ENCODE results near the gene DYNLL2. TPM values are rescaled to one million over a fixed set of nuclear protein-coding genes. Genes with fewer than 3 reads are reported as not detected.

Gene DYNLL2
- total RNA-seq, 2 experiments from 2014 or later, result 29.4 to 29.7 TPM

GRCh38 chr17:58081646-58082340, 1.4 kb upstream of the DYNLL2 start:
- Mint-ChIP-seq H3K9me3 (no peaks in the 10 kb centered on the region), H3K27ac (no peak overlapping the region), H3K27me3 (peaks cover 35% of the 10 kb centered on the region), H3K4me1 (peaks cover 26% of the 10 kb centered on the region), H3K36me3 (ENCODE audit: low read depth) (peaks cover 18% of the 10 kb centered on the region), H3K4me3 (no peak overlapping the region)
- DNase-seq, result no peak
- ChIA-PET POLR2A (interaction anchor here (2.2 to 5.9 kb wide), 2 partner anchors 75 to 137 kb away, joined by 6 to 47 read pairs; partner anchors contain the start of genes MKS1 and SRSF1), CTCF (interaction anchor here (0.9 to 1.5 kb wide), 2 partner anchors 75 to 336 kb away, joined by 3 to 4 read pairs; partner anchors contain the start of genes RNF43 and SRSF1)

- Mint-ChIP-seq H3K36me3 (ENCODE audit: low read depth) (peaks cover 24% of the 10 kb centered on the region), H3K27ac (peak overlapping the region; percentile 59), H3K9me3 (no peaks in the 10 kb centered on the region), H3K4me1 (peaks cover 32% of the 10 kb centered on the region), H3K4me3 (no peak overlapping the region), H3K27me3 (peaks cover 30% of the 10 kb centered on the region)
- no peak for DNase-seq
- CTCF ChIA-PET, result interaction anchor here (0.9 to 1.5 kb wide), 3 partner anchors 75 to 335 kb away, joined by 3 to 4 read pairs (median 3); partner anchors contain the start of genes RNF43 and SRSF1
- POLR2A ChIA-PET, result interaction anchor here (2.2 to 5.9 kb wide), 3 partner anchors 76 to 137 kb away, joined by 6 to 47 read pairs (median 14); partner anchors contain the start of genes MKS1 and SRSF1
These were observed 814 bp upstream of the DYNLL2 start for GRCh38 chr17:58082341-58082869.

GRCh38 chr17:58083491-58084316, 485 bp downstream of the DYNLL2 start:
- DNase-seq, result peak; percentile 73

GRCh38 chr17:58084317-58084981, 1.2 kb downstream of the DYNLL2 start:
- ChIA-PET POLR2A (interaction anchor here (1.0 to 5.9 kb wide), 11 partner anchors 8 to 547 kb away, joined by 3 to 47 read pairs (median 5); partner anchors contain the start of genes MRPS23 and SRSF1), CTCF (interaction anchor here (0.7 to 2.7 kb wide), 3 partner anchors 11 to 84 kb away, joined by 3 to 9 read pairs (median 4); no protein-coding TSS in a partner anchor)
- H3K9me3 Mint-ChIP-seq, result no peaks in the 10 kb centered on the region
- DNase-seq, result peak; percentile 64
- H3K4me1 Mint-ChIP-seq, result peaks cover 41% of the 10 kb centered on the region
- H3K27ac Mint-ChIP-seq, result peak overlapping the region; percentile 73
- peaks cover 12% of the 10 kb centered on the region for H3K27me3 Mint-ChIP-seq
- H3K36me3 Mint-ChIP-seq (ENCODE audit: low read depth), result peaks cover 45% of the 10 kb centered on the region
- peak overlapping the region; percentile 88 for H3K4me3 Mint-ChIP-seq

More at GRCh38 chr17:58083491-58084316, 485 bp downstream of the DYNLL2 start:
- POLR2A ChIA-PET, result interaction anchor here (1.0 to 5.9 kb wide), 13 partner anchors 9 to 548 kb away, joined by 3 to 47 read pairs (median 5); partner anchors contain the start of genes MKS1, MRPS23 and SRSF1
- H3K27ac Mint-ChIP-seq, result peak overlapping the region; percentile 73
- H3K4me3 Mint-ChIP-seq, result peak overlapping the region; percentile 88
- peaks cover 20% of the 10 kb centered on the region for H3K27me3 Mint-ChIP-seq
- no peaks in the 10 kb centered on the region for H3K9me3 Mint-ChIP-seq
- CTCF ChIA-PET, result interaction anchor here (0.7 to 2.7 kb wide), 5 partner anchors 12 to 89 kb away, joined by 3 to 9 read pairs (median 3); partner anchors contain the start of gene SRSF1
- H3K4me1 Mint-ChIP-seq, result peaks cover 41% of the 10 kb centered on the region
- peaks cover 37% of the 10 kb centered on the region for H3K36me3 Mint-ChIP-seq (ENCODE audit: low read depth)

- peaks cover 43% of the 10 kb centered on the region for H3K4me1 Mint-ChIP-seq
- H3K9me3 Mint-ChIP-seq, result no peaks in the 10 kb centered on the region
- CTCF ChIA-PET, result interaction anchor here (1.3 to 2.7 kb wide), 2 partner anchors 10 to 85 kb away, joined by 4 to 9 read pairs; no protein-coding TSS in a partner anchor
- peaks cover 52% of the 10 kb centered on the region for H3K36me3 Mint-ChIP-seq (ENCODE audit: low read depth)
- DNase-seq, result no peak
- peaks cover 6% of the 10 kb centered on the region for H3K27me3 Mint-ChIP-seq
- H3K4me3 Mint-ChIP-seq, result peak overlapping the region; percentile 88
- POLR2A ChIA-PET, result interaction anchor here (1.0 to 5.9 kb wide), 7 partner anchors 14 to 547 kb away, joined by 3 to 47 read pairs (median 5); partner anchors contain the start of genes MRPS23 and SRSF1
- H3K27ac Mint-ChIP-seq, result peak overlapping the region; percentile 73
These were observed 2.0 kb downstream of the DYNLL2 start for GRCh38 chr17:58085039-58085715.

- H3K27ac Mint-ChIP-seq, result no peak overlapping the region
- peaks cover 67% of the 10 kb centered on the region for H3K36me3 Mint-ChIP-seq (ENCODE audit: low read depth)
- ChIA-PET POLR2A (interaction anchor here (2.3 kb wide), 1 partner anchor 80 kb away, joined by 7 read pairs; the partner anchor contains the start of gene SRSF1), CTCF (interaction anchor here (0.9 kb wide), 1 partner anchor 25 kb away, joined by 3 read pairs; no protein-coding TSS in a partner anchor)
- no peaks in the 10 kb centered on the region for H3K9me3 Mint-ChIP-seq
- no peak for DNase-seq
- no peaks in the 10 kb centered on the region for H3K27me3 Mint-ChIP-seq
- no peak overlapping the region for H3K4me3 Mint-ChIP-seq
- H3K4me1 Mint-ChIP-seq, result peaks cover 44% of the 10 kb centered on the region
These were observed 3.7 kb downstream of the DYNLL2 start for GRCh38 chr17:58086953-58087352.

- no peaks in the 10 kb centered on the region for H3K27me3 Mint-ChIP-seq
- no peak overlapping the region for H3K27ac Mint-ChIP-seq
- POLR2A ChIA-PET, result interaction anchor here (1.5 kb wide), 1 partner anchor 84 kb away, joined by 4 read pairs; no protein-coding TSS in a partner anchor
- CTCF ChIA-PET, result no interaction called here
- H3K4me3 Mint-ChIP-seq, result no peak overlapping the region
- H3K9me3 Mint-ChIP-seq, result no peaks in the 10 kb centered on the region
- H3K4me1 Mint-ChIP-seq, result peaks cover 41% of the 10 kb centered on the region
- no peak for DNase-seq
- H3K36me3 Mint-ChIP-seq (ENCODE audit: low read depth), result peaks cover 81% of the 10 kb centered on the region
These were observed 5.4 kb downstream of the DYNLL2 start for GRCh38 chr17:58088624-58089023.

GRCh38 chr17:58089111-58089510, 5.9 kb downstream of the DYNLL2 start:
- peaks cover 85% of the 10 kb centered on the region for H3K36me3 Mint-ChIP-seq (ENCODE audit: low read depth)

GRCh38 chr17:58091024-58091567, 7.9 kb downstream of the DYNLL2 start:
- CTCF ChIA-PET, result no interaction called here
- no peak for DNase-seq

More at GRCh38 chr17:58089111-58089510, 5.9 kb downstream of the DYNLL2 start:
- POLR2A ChIA-PET, result interaction anchor here (1.5 kb wide), 1 partner anchor 84 kb away, joined by 4 read pairs; no protein-coding TSS in a partner anchor
- CTCF ChIA-PET, result no interaction called here
- Mint-ChIP-seq H3K4me3 (no peak overlapping the region), H3K9me3 (no peaks in the 10 kb centered on the region), H3K27ac (no peak overlapping the region), H3K27me3 (no peaks in the 10 kb centered on the region), H3K4me1 (peaks cover 41% of the 10 kb centered on the region)
- no peak for DNase-seq

GRCh38 chr17:58092101-58092796, 9.0 kb downstream of the DYNLL2 start:
- Mint-ChIP-seq H3K4me1 (peaks cover 16% of the 10 kb centered on the region), H3K36me3 (ENCODE audit: low read depth) (peaks cover 72% of the 10 kb centered on the region), H3K9me3 (no peaks in the 10 kb centered on the region), H3K27ac (no peak overlapping the region), H3K4me3 (no peak overlapping the region), H3K27me3 (no peaks in the 10 kb centered on the region)
- no peak for DNase-seq
- ChIA-PET POLR2A (interaction anchor here (0.9 to 1.8 kb wide), 2 partner anchors 8 to 85 kb away, joined by 3 to 6 read pairs; partner anchors contain the start of genes DYNLL2 and SRSF1), CTCF (no interaction called here)

More at GRCh38 chr17:58091024-58091567, 7.9 kb downstream of the DYNLL2 start:
- Mint-ChIP-seq H3K4me1 (peaks cover 26% of the 10 kb centered on the region), H3K4me3 (no peak overlapping the region), H3K9me3 (no peaks in the 10 kb centered on the region), H3K36me3 (ENCODE audit: low read depth) (peaks cover 77% of the 10 kb centered on the region), H3K27ac (no peak overlapping the region), H3K27me3 (no peaks in the 10 kb centered on the region)
- POLR2A ChIA-PET, result interaction anchor here (0.9 kb wide), 1 partner anchor 83 kb away, joined by 3 read pairs; no protein-coding TSS in a partner anchor
